RPMI7951 (cell line): ENCODE measurements around the gene UBE2L6. TPM values are rescaled to one million over a fixed set of nuclear protein-coding genes. Genes with fewer than 3 reads are reported as not detected.

ENCODE experiments used
- DNase-seq: peaks from one replicate; pipeline ENCODE4 v3.0.0-alpha.2; 2012; ENCODE audit warnings: low read depth
- total RNA-seq: library from RNA; depleted of rRNA; stranded (reverse); fragments of >200 nt; shearing (Covaris generic); gene quantifications from 2 replicates; pipeline ENCODE4 v1.2.3, GENCODE V29; 2014

UBE2L6 gene
- total RNA-seq, 1 experiment from 2014 or later, result 57.7 TPM

GRCh38 chr11:57530215-57530595 lies 37.3 kb downstream of the UBE2L6 start:
- DNase-seq, result no peak

DNA sequence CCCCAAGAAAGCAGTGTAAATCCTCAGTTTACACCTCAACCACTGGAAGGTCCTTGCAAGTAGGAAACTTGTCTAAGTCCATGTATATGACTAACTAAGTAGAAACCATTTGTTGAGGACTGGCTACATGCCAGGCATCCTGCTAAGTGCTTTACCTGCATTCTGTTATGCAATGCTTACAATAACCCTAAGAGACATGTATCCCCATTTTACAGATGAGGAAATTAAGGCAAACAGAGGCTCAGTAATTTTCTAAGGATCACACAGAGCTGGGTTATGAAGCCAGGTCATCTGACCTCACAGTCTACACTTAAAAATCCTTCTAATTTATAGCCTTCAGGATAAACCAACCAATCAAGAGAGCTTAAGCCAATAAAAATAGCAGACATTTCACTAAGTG lies 38.5 kb downstream of the UBE2L6 start:
- no peak for DNase-seq

- DNase-seq, result peak; percentile 43
Observed at GRCh38 chr11:57527056-57527631, 40.3 kb downstream of the UBE2L6 start.

- DNase-seq, result no peak
Observed at GRCh38 chr11:57523419-57523818, 44.1 kb downstream of the UBE2L6 start.

GRCh38 chr11:57521116-57521515 lies 46.4 kb downstream of the UBE2L6 start:
- DNase-seq, result no peak

GRCh38 chr11:57516061-57516443 lies 51.4 kb downstream of the UBE2L6 start:
- no peak for DNase-seq

- DNase-seq, result peak; percentile 62
Observed at GRCh38 chr11:57515332-57516060, 52.0 kb downstream of the UBE2L6 start, which contains the start of gene SLC43A1. TSS of gene SLC43A1 (minus strand) at chr11:57515702. CDS start at chr11:57514111, 1,591 bp downstream.

GRCh38 chr11:57514538-57515331 lies 52.7 kb downstream of the UBE2L6 start:
- DNase-seq, result peak; percentile 40

GRCh38 chr11:57513911-57514537 lies 53.4 kb downstream of the UBE2L6 start:
- DNase-seq, result peak; percentile 37

DNA sequence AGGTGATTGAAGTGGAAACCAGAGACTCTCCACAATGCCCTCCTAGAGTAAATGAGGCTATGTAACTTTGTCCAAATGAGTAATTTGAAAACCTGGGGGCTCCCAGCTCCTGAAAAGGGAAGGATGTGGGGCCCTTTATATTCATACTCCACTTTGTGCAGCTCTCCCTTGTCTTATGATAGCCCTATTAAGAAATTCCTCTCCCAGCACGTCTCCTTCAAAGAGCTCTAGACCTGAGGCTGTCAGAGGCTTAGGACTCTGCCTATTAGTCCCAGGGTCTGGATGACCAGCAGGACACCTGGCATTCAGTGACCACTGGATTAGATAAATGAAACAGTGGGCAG lies 54.0 kb downstream of the UBE2L6 start:
- DNase-seq, result no peak

DNA sequence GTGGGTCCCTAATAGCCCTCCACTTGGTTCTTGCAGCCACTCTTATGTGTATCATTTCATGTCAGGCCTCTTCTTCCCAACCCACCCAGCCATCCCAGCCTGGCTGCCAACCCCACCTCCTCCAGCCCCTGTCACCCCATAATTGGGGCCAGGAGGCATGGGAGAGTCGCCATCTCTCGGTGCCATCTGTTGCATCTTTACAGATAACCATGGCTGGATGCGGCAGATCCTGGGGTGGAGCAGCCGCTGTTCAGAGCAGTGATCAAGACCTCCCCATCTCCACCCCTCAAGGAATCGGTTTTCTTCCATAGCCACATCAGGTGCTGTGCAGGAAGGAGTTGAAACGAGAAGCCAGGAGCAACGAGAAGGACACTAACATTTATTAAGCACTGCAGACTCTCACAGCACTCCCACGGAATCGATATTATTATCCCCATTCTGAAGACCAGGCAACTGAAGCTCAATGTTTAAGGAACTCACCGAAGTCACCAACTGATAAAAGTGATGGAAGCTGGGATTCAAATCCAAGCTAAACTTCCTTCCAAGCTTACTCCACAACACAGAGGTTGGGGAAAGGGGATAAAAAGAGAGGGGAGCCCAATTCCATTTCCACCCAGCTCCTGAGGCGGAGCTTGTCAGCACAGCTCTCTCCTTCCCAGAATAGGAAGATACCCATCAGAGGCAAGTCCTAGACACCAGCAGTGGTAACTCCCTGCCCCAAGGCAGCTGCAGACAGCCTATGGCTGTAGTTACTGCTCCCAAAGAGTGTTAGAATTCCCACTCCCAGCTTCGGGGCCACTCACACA lies 54.6 kb downstream of the UBE2L6 start:
- no peak for DNase-seq

- no peak for DNase-seq
Observed at GRCh38 chr11:57511741-57512430, 55.6 kb downstream of the UBE2L6 start.

GRCh38 chr11:57508341-57509170 lies 58.9 kb downstream of the UBE2L6 start:
- no peak for DNase-seq

GRCh38 chr11:57506522-57506921 lies 61.0 kb downstream of the UBE2L6 start:
- no peak for DNase-seq

GRCh38 chr11:57504511-57504910 lies 63.0 kb downstream of the UBE2L6 start:
- DNase-seq, result no peak

DNA sequence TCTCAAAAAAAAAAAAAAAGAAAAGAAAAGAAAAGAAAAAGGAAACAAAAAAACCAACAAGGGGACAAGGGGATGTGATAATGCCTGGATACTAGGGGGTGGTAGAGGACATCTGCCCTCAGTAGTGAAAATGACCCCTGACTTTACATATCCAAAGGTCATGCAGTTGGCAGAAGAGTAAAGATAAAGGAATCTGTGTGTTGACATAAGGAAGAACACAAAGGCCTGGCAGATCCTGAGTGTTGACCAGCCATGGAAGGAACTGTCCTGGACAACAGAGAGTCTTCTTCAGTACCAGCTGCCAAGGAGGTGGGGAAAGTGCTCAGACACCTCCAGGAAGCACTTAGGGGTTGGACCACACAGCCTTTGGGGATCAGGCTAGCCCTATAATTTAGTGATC lies 64.6 kb downstream of the UBE2L6 start:
- DNase-seq, result no peak

DNA sequence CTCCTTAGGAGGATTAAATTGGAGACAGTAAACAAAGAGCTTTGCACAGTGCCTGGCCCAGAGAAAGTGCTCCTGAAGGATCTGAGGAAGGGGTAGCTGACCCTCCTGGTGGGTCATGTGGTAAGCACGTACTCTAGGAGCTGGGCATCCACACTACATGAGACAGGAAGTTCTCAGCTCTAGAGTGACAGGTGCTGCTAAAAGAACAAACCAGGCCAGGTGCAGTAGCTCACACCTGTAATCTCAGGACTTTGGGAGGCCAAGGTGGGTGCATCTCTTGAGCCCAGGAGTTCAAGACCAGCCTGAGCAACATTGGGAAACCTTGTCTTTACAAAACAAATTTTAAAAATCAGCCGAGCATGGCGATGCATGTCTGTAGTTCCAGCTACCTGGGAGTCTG lies 65.1 kb downstream of the UBE2L6 start:
- no peak for DNase-seq

DNA sequence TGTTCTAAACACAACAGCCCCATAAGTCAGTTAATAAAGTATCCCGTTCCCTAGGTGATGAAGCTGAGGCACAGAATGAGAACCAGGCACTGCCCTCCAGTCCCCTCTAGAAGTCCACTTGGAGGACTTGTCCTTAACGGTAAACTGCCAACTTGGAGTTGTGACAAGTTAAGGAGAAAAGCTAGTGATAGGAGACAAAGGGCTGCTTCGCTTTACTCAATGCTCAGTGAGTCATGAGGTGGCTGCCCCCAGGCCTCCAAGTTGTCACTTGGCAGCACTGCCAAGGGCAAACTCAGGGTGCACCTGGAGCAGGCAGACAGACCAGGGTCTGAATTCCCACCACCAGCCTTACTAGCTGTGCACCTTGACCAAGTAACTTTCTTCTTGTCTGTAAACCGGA lies 65.5 kb downstream of the UBE2L6 start:
- DNase-seq, result peak; percentile 32
